ENCODE data around the gene GATA5.

GATA5 gene

DNA sequence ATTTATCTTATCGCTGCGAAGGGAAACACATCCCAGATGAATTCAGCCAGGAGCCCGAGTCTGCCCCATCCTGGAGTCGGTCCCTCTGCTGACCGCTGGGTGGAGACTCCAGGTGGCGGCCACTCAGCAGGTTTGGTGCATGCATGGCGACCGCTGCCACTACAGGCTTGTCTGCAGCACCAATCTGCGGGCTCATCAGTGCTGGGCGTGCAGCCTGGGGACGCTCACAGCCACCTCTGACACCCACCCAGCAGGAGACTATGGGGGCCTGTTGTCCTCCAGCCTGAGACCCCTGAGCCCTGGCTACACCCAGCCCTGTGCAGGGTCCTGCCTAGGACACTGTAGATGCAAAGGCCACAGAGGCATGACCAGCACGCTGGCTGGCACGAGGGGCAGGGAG lies 40.5 kb upstream of the GATA5 start:
- no peak for TF ChIP-seq SIN3A (IDR thresholded peaks at IDR 0.05; ENCODE audit: borderline replicate concordance, insufficient read depth, low read length)
- TF ChIP-seq, protein P1, sequence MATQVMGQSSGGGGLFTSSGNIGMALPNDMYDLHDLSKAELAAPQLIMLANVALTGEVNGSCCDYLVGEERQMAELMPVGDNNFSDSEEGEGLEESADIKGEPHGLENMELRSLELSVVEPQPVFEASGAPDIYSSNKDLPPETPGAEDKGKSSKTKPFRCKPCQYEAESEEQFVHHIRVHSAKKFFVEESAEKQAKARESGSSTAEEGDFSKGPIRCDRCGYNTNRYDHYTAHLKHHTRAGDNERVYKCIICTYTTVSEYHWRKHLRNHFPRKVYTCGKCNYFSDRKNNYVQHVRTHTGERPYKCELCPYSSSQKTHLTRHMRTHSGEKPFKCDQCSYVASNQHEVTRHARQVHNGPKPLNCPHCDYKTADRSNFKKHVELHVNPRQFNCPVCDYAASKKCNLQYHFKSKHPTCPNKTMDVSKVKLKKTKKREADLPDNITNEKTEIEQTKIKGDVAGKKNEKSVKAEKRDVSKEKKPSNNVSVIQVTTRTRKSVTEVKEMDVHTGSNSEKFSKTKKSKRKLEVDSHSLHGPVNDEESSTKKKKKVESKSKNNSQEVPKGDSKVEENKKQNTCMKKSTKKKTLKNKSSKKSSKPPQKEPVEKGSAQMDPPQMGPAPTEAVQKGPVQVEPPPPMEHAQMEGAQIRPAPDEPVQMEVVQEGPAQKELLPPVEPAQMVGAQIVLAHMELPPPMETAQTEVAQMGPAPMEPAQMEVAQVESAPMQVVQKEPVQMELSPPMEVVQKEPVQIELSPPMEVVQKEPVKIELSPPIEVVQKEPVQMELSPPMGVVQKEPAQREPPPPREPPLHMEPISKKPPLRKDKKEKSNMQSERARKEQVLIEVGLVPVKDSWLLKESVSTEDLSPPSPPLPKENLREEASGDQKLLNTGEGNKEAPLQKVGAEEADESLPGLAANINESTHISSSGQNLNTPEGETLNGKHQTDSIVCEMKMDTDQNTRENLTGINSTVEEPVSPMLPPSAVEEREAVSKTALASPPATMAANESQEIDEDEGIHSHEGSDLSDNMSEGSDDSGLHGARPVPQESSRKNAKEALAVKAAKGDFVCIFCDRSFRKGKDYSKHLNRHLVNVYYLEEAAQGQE (IDR thresholded peaks at IDR 0.05; ENCODE audit: insufficient read depth in 1 of 2, low read depth in 2 of 2, low read length in 2 of 2): no peak
- no peak for TF ChIP-seq FOXP2 (optimal IDR thresholded peaks at IDR 0.05; ENCODE audit: borderline replicate concordance, extremely low read depth, extremely low read length, insufficient read depth)
- TF ChIP-seq POLR2AphosphoS5 (IDR thresholded peaks at IDR 0.05; ENCODE audit: low read depth, low read length): no peak

DNA sequence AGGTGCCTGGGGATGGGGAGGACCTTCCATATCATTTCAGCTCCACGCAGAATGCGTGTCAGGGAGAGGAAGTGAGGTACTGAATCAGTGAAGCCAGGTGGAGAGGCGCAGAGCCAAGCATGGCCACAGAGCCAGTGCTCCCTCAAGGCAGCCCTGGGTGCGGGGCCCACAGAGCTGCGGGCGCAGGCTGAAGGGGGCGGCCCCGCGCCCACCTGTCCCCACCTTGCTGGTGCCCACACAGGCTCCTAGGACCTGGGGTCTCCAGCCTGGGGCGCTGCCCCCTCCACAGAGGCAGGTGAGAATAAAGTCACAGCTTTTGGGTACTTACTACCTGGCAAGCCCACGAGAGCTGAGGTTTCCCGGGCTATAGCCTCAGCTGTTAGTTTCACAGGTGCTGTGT lies 40.0 kb upstream of the GATA5 start:
- TF ChIP-seq SIN3A (IDR thresholded peaks at IDR 0.05; ENCODE audit: borderline replicate concordance, insufficient read depth, low read length) (no peak), TAF1 (IDR thresholded peaks at IDR 0.05; ENCODE audit: borderline replicate concordance, insufficient read depth, low read length) (no peak), POLR2AphosphoS5 (IDR thresholded peaks at IDR 0.05; ENCODE audit: low read depth, low read length) (no peak), FOXP2 (optimal IDR thresholded peaks at IDR 0.05; ENCODE audit: borderline replicate concordance, extremely low read depth, extremely low read length, insufficient read depth) (no peak)
- TF ChIP-seq, protein P1 (IDR thresholded peaks at IDR 0.05; ENCODE audit: insufficient read depth in 1 of 2, low read depth in 2 of 2, low read length in 2 of 2): no peak

DNA sequence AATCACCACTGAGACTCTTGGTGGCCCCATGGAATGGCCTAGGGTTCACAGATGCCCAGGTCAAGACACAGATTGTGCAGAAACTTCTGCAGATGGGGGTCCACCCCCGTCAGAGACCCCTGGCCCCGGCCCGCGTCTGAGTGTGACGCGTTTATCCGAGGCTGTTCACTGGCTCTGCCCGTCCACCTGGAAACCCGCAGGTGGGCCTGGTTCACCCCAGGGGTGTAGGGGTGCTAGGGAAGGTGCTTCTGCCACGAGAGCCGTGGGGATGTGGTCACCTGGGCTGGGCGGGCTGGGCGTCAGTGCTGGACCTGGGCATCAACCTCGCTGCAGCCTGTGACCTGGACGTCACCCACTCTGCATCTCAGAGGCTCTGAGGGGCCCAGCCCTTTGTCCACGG lies 39.5 kb upstream of the GATA5 start:
- TF ChIP-seq FOXP2 (optimal IDR thresholded peaks at IDR 0.05; ENCODE audit: borderline replicate concordance, extremely low read depth, extremely low read length, insufficient read depth): no peak
- TF ChIP-seq SIN3A (IDR thresholded peaks at IDR 0.05; ENCODE audit: borderline replicate concordance, insufficient read depth, low read length): no peak
- TF ChIP-seq, protein P1 (IDR thresholded peaks at IDR 0.05; ENCODE audit: insufficient read depth in 1 of 2, low read depth in 2 of 2, low read length in 2 of 2): no peak
- TF ChIP-seq POLR2AphosphoS5 (IDR thresholded peaks at IDR 0.05; ENCODE audit: low read depth, low read length): no peak
- no peak for TF ChIP-seq TAF1 (IDR thresholded peaks at IDR 0.05; ENCODE audit: borderline replicate concordance, insufficient read depth, low read length)

DNA sequence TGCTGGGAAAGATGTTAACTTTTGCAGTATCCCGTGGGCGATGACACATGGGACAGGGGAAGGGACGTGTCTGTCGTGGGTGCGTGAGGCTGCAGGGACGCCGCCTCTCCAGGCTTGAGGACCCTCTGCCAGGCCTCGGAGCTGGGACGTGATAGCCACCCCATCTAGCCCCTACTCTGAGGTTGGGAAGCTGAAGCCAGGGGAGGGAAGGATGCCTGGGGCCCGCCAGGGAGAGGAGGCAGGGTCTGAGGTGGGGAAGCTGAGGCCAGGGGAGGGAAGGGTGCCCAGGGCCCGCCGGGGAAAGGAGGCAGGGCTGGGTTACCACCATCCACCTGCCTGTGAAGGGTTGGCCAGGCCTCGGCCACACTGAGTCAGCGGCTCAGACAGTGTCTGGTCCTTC lies 38.2 kb upstream of the GATA5 start:
- TF ChIP-seq POLR2AphosphoS5 (IDR thresholded peaks at IDR 0.05; ENCODE audit: low read depth, low read length) (no peak), FOXP2 (optimal IDR thresholded peaks at IDR 0.05; ENCODE audit: borderline replicate concordance, extremely low read depth, extremely low read length, insufficient read depth) (no peak), SIN3A (IDR thresholded peaks at IDR 0.05; ENCODE audit: borderline replicate concordance, insufficient read depth, low read length) (no peak), TAF1 (IDR thresholded peaks at IDR 0.05; ENCODE audit: borderline replicate concordance, insufficient read depth, low read length) (no peak)
- TF ChIP-seq, protein P1 (IDR thresholded peaks at IDR 0.05; ENCODE audit: insufficient read depth in 1 of 2, low read depth in 2 of 2, low read length in 2 of 2): no peak
